Muscle of leg (tissue), 11 donors: ENCODE results near the gene PHF20. TPM values are rescaled to one million over a fixed set of nuclear protein-coding genes. Genes with fewer than 3 reads are reported as not detected.
"Not testable (repeated sequence)": the region's sequence is repeated elsewhere in the genome, so short reads cannot be mapped to it uniquely, and the experiment has no call there.

ENCODE experiments used
- DNase-seq: peaks from one replicate; pipeline ENCODE4 v3.0.0; 2013
- H3K27ac ChIP-seq: one replicate; pipeline ENCODE4 v1.5.1; 2013; ENCODE audit warnings: mild to moderate bottlenecking, low read length, control low read depth
- H3K27me3 ChIP-seq: one replicate; pipeline ENCODE4 v1.6.1; 2013; ENCODE audit warnings: low read length; ENCODE audit not compliant: control insufficient read depth, insufficient read depth
- H3K36me3 ChIP-seq: one replicate; pipeline ENCODE4 v1.6.1; 2013; ENCODE audit warnings: low read length; ENCODE audit not compliant: control insufficient read depth, insufficient read depth
- H3K4me1 ChIP-seq: one replicate; pipeline ENCODE4 v1.6.1; 2013; ENCODE audit warnings: low read length; ENCODE audit not compliant: control insufficient read depth, insufficient read depth
- H3K4me3 ChIP-seq: one replicate; pipeline ENCODE4 v1.5.1; 2013; ENCODE audit warnings: low read length, control low read depth
- H3K9me3 ChIP-seq: replicated peaks from 2 replicates; pipeline ENCODE4 v1.6.1; 2013; ENCODE audit warnings: low read depth, low read length; ENCODE audit not compliant: control insufficient read depth
- WGBS: methylation state at CpG from one replicate; pipeline ENCODE4 v1.1.5; 2013; ENCODE audit warnings: missing lambda C conversion rate; ENCODE audit not compliant: insufficient coverage; 5-methylcytosine and 5-hydroxymethylcytosine counted together
- polyA plus RNA-seq, 8 donors: library from polyadenylated mRNA; unstranded; fragments of 120-200 nt; gene quantifications; one replicate each; pipeline versions ENCODE4 v1.2.1 to v1.2.3, GENCODE V29; 2013; ENCODE audit warnings: inconsistent platforms in 1 of 8, low replicate concordance in 1 of 8; ENCODE audit not compliant: insufficient read length in 8 of 8, insufficient read depth in 1 of 8
- total RNA-seq: library from RNA; stranded (reverse); fragments of 120-200 nt; gene quantifications from one replicate; pipeline ENCODE4 v1.2.4, GENCODE V29; 2013

PHF20 gene
- total and polyA plus RNA-seq, 9 donors: 24.1 to 35.0 (median 28.5) TPM

DNA sequence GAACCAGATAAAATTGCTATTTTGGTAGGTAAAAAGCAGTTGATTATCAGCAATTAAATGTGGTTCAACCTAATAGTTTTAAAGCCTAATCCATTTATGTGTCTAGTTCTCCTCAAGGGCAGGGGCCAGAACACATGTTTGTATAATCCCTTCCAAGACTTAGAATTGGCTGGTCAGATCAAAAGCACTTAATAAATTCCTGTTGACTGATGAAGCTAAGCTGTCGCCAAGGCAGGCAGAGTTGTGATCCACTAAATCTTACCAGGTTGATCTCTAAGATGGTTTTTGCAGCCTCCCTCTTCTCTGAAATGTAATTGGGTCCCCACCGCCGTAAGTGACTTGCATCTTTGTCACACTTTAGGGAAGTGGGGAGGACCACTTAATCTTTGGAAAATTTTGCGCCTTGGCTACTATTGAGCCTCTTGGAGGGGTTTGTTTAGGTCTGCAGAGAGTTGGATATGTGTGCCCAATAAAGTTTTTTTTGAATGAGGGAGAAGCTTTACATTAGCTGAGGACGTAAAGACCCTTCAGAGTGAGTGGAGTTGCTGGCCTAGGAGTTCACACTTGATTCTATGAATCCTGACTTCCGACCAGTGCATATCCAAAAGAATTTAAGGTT lies 65.9 kb downstream of the PHF20 start:
- peaks cover 9% of the 10 kb centered on the region for H3K9me3 ChIP-seq
- no peaks in the 10 kb centered on the region for H3K27me3 ChIP-seq
- peak; percentile 27 for DNase-seq
- peaks cover 4% of the 10 kb centered on the region for H3K4me1 ChIP-seq
- no peak overlapping the region for H3K27ac ChIP-seq
- 22% methylated on average over 2 of the region's 6 CpGs for WGBS
- H3K36me3 ChIP-seq: peaks cover 4% of the 10 kb centered on the region
- no peak overlapping the region for H3K4me3 ChIP-seq

DNA sequence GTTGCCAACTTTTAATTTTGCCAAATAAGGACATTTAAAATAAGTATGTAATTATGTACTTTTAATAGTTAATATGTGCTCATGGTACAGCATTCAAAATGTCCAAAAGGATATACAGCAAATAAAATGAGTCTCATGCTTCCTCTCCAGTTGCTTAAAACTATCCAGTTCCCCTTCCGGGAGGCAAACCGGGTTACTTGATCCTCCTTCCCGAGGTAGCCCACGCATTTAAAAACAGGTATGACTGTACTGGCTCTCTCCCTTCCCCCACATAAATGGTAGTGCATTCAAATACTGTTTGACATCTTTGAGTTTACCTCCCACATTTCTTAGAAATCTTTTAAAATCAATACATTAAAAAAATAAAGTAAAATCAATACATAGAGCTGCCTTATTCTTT lies 66.4 kb downstream of the PHF20 start:
- Histone ChIP-seq H3K9me3 (peaks cover 15% of the 10 kb centered on the region), H3K27me3 (no peaks in the 10 kb centered on the region), H3K4me1 (peaks cover 4% of the 10 kb centered on the region), H3K36me3 (peaks cover 9% of the 10 kb centered on the region), H3K27ac (no peak overlapping the region), H3K4me3 (no peak overlapping the region)
- no CpG with 5 or more reads among the region's 4 CpGs for WGBS
- DNase-seq: no peak

DNA sequence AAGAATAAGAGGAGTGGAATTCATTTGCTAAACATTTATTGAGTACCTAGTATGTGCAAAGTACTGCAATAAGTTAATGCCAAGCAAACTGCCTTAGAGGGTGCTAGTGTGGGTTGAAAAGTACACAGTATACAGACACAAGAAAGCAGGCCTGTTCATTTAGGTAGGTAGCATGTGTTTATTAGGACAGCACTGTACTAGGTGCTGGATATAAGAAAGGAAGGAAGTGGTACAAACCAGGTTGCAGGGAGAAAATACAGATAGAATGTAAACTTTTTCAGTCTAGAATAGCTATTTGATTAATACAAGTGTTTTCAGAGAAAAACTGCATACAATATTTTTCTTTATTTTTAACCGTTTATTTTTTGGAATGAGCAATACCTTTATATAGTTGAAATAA lies 68.1 kb downstream of the PHF20 start:
- H3K36me3 ChIP-seq: peaks cover 21% of the 10 kb centered on the region
- no CpG with 5 or more reads among the region's 1 CpG for WGBS

GRCh38 chr20:35840421-35840820 lies 68.6 kb downstream of the PHF20 start:
- 67% methylated on average over 2 of the region's 2 CpGs for WGBS
- no peak overlapping the region for H3K27ac ChIP-seq
- peaks cover 4% of the 10 kb centered on the region for H3K4me1 ChIP-seq
- H3K36me3 ChIP-seq: peaks cover 23% of the 10 kb centered on the region
- no peak overlapping the region for H3K4me3 ChIP-seq
- DNase-seq: no peak
- peaks cover 18% of the 10 kb centered on the region for H3K9me3 ChIP-seq
- no peaks in the 10 kb centered on the region for H3K27me3 ChIP-seq

More for the DNA sequence above, 68.1 kb downstream of the PHF20 start:
- peaks cover 4% of the 10 kb centered on the region for H3K4me1 ChIP-seq
- no peak for DNase-seq
- no peak overlapping the region for H3K4me3 ChIP-seq
- H3K27ac ChIP-seq: no peak overlapping the region
- no peaks in the 10 kb centered on the region for H3K27me3 ChIP-seq
- H3K9me3 ChIP-seq: peaks cover 18% of the 10 kb centered on the region

- H3K4me1 ChIP-seq: peaks cover 4% of the 10 kb centered on the region
- DNase-seq: no peak
- WGBS: 93% methylated on average over 3 of the region's 5 CpGs
- H3K27ac ChIP-seq: no peak overlapping the region
- H3K27me3 ChIP-seq: no peaks in the 10 kb centered on the region
- peaks cover 29% of the 10 kb centered on the region for H3K36me3 ChIP-seq
- H3K4me3 ChIP-seq: no peak overlapping the region
- H3K9me3 ChIP-seq: peaks cover 18% of the 10 kb centered on the region
Observed at GRCh38 chr20:35842361-35842760, 70.5 kb downstream of the PHF20 start.

DNA sequence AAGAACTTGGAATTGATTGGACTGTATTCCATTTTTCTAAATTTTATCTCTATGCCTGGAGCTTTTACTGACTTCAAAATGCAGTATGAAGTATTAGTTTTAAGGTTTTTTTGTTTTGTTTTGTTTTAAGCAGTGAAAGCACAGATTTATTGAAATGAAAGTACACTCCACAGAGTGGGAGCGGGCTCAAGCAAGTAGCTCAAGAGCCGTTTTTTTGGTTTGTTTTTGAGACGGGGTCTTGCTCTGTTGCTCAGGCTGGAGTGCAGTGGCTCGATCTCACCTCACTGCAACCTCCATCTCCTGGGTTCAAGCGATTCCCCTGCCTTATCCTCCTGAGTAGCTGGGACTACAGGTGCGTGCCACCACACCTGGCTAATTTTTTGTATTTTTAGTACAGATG lies 72.1 kb downstream of the PHF20 start:
- not testable (repeated sequence) for H3K27me3 ChIP-seq, H3K4me1 ChIP-seq, DNase-seq, H3K4me3 ChIP-seq, H3K27ac ChIP-seq
- WGBS: 93% methylated on average over 2 of the region's 6 CpGs
- Histone ChIP-seq H3K36me3 (peaks cover 39% of the 10 kb centered on the region), H3K9me3 (peaks cover 18% of the 10 kb centered on the region)

- DNase-seq: no peak
- Histone ChIP-seq H3K27me3 (no peaks in the 10 kb centered on the region), H3K9me3 (peaks cover 18% of the 10 kb centered on the region), H3K4me3 (no peak overlapping the region), H3K27ac (no peak overlapping the region), H3K36me3 (peaks cover 39% of the 10 kb centered on the region), H3K4me1 (no peaks in the 10 kb centered on the region)
- no CpG with 5 or more reads among the region's 6 CpGs for WGBS
Observed at GRCh38 chr20:35845561-35845960, 73.7 kb downstream of the PHF20 start.

GRCh38 chr20:35849706-35850105 lies 77.9 kb downstream of the PHF20 start:
- Histone ChIP-seq H3K27ac (no peak overlapping the region), H3K36me3 (peaks cover 32% of the 10 kb centered on the region), H3K4me1 (no peaks in the 10 kb centered on the region), H3K9me3 (no peaks in the 10 kb centered on the region), H3K27me3 (no peaks in the 10 kb centered on the region), H3K4me3 (no peak overlapping the region)
- WGBS: no CpG with 5 or more reads among the region's 4 CpGs
- no peak for DNase-seq

- H3K4me3 ChIP-seq, H3K4me1 ChIP-seq, H3K27me3 ChIP-seq, H3K9me3 ChIP-seq, H3K27ac ChIP-seq, DNase-seq: not testable (repeated sequence)
- 75% methylated on average over 5 of the region's 8 CpGs for WGBS
- peaks cover 28% of the 10 kb centered on the region for H3K36me3 ChIP-seq
Observed at GRCh38 chr20:35851659-35852058, 79.8 kb downstream of the PHF20 start.

DNA sequence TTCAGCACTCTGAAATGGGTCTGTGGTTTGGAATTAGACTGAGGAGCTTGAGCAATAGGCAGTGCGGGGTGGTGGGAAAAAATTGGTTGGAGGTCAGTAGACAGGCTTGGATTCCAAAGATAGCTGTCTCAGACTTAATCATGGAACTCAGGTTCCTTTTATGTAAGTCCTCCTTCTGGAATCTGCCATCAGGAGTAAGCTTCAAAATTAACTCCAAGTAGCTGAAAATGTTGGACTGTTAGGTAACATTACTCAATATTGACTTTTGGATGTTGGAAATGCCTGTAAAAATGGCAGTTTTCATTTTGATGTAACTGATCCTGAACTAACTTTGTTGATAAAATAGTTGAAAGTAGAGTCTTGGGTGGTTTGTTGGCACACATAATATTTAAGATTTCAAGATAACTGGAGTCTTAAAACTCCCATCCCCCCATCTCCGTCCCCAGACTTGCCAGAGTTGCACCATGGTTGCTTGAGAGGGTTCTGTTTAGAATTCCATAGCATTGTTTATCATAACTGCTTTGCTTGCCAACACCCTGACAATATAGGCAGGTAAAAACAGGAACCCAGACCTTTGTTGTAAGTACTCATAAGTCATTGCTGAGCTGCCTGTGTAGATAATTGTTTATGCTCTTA lies 83.0 kb downstream of the PHF20 start:
- DNase-seq: no peak
- 100% methylated on average over 1 of the region's 2 CpGs for WGBS
- Histone ChIP-seq H3K27ac (no peak overlapping the region), H3K36me3 (peaks cover 18% of the 10 kb centered on the region), H3K4me3 (no peak overlapping the region), H3K27me3 (no peaks in the 10 kb centered on the region), H3K9me3 (no peaks in the 10 kb centered on the region), H3K4me1 (no peaks in the 10 kb centered on the region)
